Measurements from ENCODE around the gene PTX4. TPM values are rescaled to one million over a fixed set of nuclear protein-coding genes. Genes with fewer than 3 reads are reported as not detected.
"Not testable (repeated sequence)": the region's sequence is repeated elsewhere in the genome, so short reads cannot be mapped to it uniquely, and the experiment has no call there.

PTX4 gene
- total and polyA plus RNA-seq, 4 donors, result 0.08 to 0.61 TPM; not detected in 2

- TF ChIP-seq FOXA1 (IDR thresholded peaks at IDR 0.05) (no peak), MAX (IDR thresholded peaks at IDR 0.05) (no peak), EGR1 (IDR thresholded peaks at IDR 0.05; ENCODE audit: low read depth in 2 of 2) (no peak), HNF4G (IDR thresholded peaks at IDR 0.05) (no peak), RXRA (IDR thresholded peaks at IDR 0.05) (no peak)
- TF ChIP-seq, protein P1, sequence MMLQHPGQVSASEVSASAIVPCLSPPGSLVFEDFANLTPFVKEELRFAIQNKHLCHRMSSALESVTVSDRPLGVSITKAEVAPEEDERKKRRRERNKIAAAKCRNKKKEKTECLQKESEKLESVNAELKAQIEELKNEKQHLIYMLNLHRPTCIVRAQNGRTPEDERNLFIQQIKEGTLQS (IDR thresholded peaks at IDR 0.05), result no peak
- no peaks in the 10 kb centered on the region for H3K27me3 ChIP-seq (ENCODE audit: control insufficient read depth in 4 of 4, insufficient read depth in 4 of 4, low read length in 3 of 4)
- no peaks in the 10 kb centered on the region for H3K36me3 ChIP-seq (ENCODE audit: control insufficient read depth in 4 of 4, insufficient read depth in 3 of 4, low read depth in 1 of 4, low read length in 3 of 4)
- H3K9ac ChIP-seq (ENCODE audit: low read depth in 1 of 2, low read length in 2 of 2), result no peak overlapping the region
- no peak overlapping the region for H3K27ac ChIP-seq (ENCODE audit: low read depth in 1 of 2, low read length in 2 of 2)
- DNase-seq (ENCODE audit: low spot score), result no peak
- H3K9me3 ChIP-seq (ENCODE audit: control insufficient read depth in 4 of 4, low read length in 3 of 4), result peaks cover 0 to 1% (median 0%) of the 10 kb centered on the region in 4 donors
- no peaks in the 10 kb centered on the region for H3K4me1 ChIP-seq (ENCODE audit: control insufficient read depth in 4 of 4, insufficient read depth in 4 of 4, low read length in 3 of 4)
- 85% methylated on average over 28 of the region's 28 CpGs for WGBS
- no peak overlapping the region for H3K4me3 ChIP-seq (ENCODE audit: low read depth in 1 of 3, low read length in 3 of 3)
Measured at GRCh38 chr16:1481906-1482835, 6.6 kb downstream of the PTX4 start.

GRCh38 chr16:1478937-1479336, 9.8 kb downstream of the PTX4 start:
- H3K27me3 ChIP-seq (ENCODE audit: control insufficient read depth in 4 of 4, insufficient read depth in 4 of 4, low read length in 3 of 4); H3K9me3 ChIP-seq (ENCODE audit: control insufficient read depth in 4 of 4, low read length in 3 of 4): not testable (repeated sequence)
- 97% methylated on average over 9 of the region's 9 CpGs for WGBS

DNA sequence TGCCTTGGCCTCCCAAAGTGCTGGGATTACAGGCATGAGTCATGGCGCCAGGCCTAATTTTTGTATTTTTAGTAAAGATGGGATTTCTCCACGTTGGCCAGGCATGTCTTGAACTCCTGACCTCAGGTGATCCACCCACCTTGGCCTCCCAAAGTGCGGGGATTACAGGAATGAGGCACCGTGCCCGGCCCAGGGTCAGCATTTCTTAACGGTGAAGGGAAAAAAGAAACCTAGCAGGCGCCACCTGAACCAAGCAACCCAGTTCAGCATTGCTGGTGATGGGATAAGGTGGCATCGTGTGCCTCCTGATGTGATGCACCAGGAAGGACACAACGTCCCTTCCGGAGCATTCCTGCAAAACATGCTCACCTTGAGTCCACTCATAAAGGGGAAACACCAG, 11.7 kb downstream of the PTX4 start:
- Histone ChIP-seq H3K27me3 (ENCODE audit: control insufficient read depth in 4 of 4, insufficient read depth in 4 of 4, low read length in 3 of 4) (no peaks in the 10 kb centered on the region), H3K9me3 (ENCODE audit: control insufficient read depth in 4 of 4, low read length in 3 of 4) (peaks cover 0 to 1% (median 0%) of the 10 kb centered on the region in 4 donors), H3K4me1 (ENCODE audit: control insufficient read depth in 4 of 4, insufficient read depth in 4 of 4, low read length in 3 of 4) (peaks cover 8 to 19% (median 16%) of the 10 kb centered on the region in 4 donors), H3K4me3 (ENCODE audit: low read depth in 1 of 3, low read length in 3 of 3) (no peak overlapping the region), H3K36me3 (ENCODE audit: control insufficient read depth in 4 of 4, insufficient read depth in 3 of 4, low read depth in 1 of 4, low read length in 3 of 4) (no peaks in the 10 kb centered on the region), H3K27ac (ENCODE audit: low read depth in 1 of 2, low read length in 2 of 2) (no peak overlapping the region), H3K9ac (ENCODE audit: low read depth in 1 of 2, low read length in 2 of 2) (no peak overlapping the region)
- no peak for DNase-seq (ENCODE audit: low spot score)
- WGBS, result 95% methylated on average over 10 of the region's 10 CpGs
- TF ChIP-seq, protein P2, sequence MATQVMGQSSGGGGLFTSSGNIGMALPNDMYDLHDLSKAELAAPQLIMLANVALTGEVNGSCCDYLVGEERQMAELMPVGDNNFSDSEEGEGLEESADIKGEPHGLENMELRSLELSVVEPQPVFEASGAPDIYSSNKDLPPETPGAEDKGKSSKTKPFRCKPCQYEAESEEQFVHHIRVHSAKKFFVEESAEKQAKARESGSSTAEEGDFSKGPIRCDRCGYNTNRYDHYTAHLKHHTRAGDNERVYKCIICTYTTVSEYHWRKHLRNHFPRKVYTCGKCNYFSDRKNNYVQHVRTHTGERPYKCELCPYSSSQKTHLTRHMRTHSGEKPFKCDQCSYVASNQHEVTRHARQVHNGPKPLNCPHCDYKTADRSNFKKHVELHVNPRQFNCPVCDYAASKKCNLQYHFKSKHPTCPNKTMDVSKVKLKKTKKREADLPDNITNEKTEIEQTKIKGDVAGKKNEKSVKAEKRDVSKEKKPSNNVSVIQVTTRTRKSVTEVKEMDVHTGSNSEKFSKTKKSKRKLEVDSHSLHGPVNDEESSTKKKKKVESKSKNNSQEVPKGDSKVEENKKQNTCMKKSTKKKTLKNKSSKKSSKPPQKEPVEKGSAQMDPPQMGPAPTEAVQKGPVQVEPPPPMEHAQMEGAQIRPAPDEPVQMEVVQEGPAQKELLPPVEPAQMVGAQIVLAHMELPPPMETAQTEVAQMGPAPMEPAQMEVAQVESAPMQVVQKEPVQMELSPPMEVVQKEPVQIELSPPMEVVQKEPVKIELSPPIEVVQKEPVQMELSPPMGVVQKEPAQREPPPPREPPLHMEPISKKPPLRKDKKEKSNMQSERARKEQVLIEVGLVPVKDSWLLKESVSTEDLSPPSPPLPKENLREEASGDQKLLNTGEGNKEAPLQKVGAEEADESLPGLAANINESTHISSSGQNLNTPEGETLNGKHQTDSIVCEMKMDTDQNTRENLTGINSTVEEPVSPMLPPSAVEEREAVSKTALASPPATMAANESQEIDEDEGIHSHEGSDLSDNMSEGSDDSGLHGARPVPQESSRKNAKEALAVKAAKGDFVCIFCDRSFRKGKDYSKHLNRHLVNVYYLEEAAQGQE (IDR thresholded peaks at IDR 0.05), result no peak
- TF ChIP-seq NR2F2 (IDR thresholded peaks at IDR 0.05) (no peak), EGR1 (IDR thresholded peaks at IDR 0.05; ENCODE audit: low read depth in 2 of 2) (no peak), TAF1 (conservative IDR thresholded peaks at IDR 0.05) (no peak), GABPA (IDR thresholded peaks at IDR 0.05 in 1 of 2, conservative IDR thresholded peaks at IDR 0.05 in 1 of 2) (no peak), SP1 (IDR thresholded peaks at IDR 0.05) (no peak), RXRA (IDR thresholded peaks at IDR 0.05) (no peak), HNF4A (conservative IDR thresholded peaks at IDR 0.05) (no peak), CTCF (IDR thresholded peaks at IDR 0.05; ENCODE audit: low read depth, low read length, missing input control) (no peak), JUND (IDR thresholded peaks at IDR 0.05) (no peak), YY1 (IDR thresholded peaks at IDR 0.05) (no peak), MAX (IDR thresholded peaks at IDR 0.05) (no peak), FOXA1 (IDR thresholded peaks at IDR 0.05) (no peak), RAD21 (IDR thresholded peaks at IDR 0.05) (no peak), HNF4G (IDR thresholded peaks at IDR 0.05) (no peak)
- TF ChIP-seq, protein P3, sequence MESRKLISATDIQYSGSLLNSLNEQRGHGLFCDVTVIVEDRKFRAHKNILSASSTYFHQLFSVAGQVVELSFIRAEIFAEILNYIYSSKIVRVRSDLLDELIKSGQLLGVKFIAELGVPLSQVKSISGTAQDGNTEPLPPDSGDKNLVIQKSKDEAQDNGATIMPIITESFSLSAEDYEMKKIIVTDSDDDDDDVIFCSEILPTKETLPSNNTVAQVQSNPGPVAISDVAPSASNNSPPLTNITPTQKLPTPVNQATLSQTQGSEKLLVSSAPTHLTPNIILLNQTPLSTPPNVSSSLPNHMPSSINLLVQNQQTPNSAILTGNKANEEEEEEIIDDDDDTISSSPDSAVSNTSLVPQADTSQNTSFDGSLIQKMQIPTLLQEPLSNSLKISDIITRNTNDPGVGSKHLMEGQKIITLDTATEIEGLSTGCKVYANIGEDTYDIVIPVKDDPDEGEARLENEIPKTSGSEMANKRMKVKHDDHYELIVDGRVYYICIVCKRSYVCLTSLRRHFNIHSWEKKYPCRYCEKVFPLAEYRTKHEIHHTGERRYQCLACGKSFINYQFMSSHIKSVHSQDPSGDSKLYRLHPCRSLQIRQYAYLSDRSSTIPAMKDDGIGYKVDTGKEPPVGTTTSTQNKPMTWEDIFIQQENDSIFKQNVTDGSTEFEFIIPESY (IDR thresholded peaks at IDR 0.05), result no peak
- TF ChIP-seq, protein P1 (IDR thresholded peaks at IDR 0.05), result no peak

More at GRCh38 chr16:1478937-1479336, 9.8 kb downstream of the PTX4 start:
- not testable (repeated sequence) for H3K4me3 ChIP-seq (ENCODE audit: low read depth in 1 of 3, low read length in 3 of 3); DNase-seq (ENCODE audit: low spot score); H3K27ac ChIP-seq (ENCODE audit: low read depth in 1 of 2, low read length in 2 of 2); H3K36me3 ChIP-seq (ENCODE audit: control insufficient read depth in 4 of 4, insufficient read depth in 3 of 4, low read depth in 1 of 4, low read length in 3 of 4); H3K9ac ChIP-seq (ENCODE audit: low read depth in 1 of 2, low read length in 2 of 2)
- peaks cover 4 to 14% (median 12%) of the 10 kb centered on the region in 4 donors for H3K4me1 ChIP-seq (ENCODE audit: control insufficient read depth in 4 of 4, insufficient read depth in 4 of 4, low read length in 3 of 4)

All from liver (tissue), 9 donors.